H9 (cell line): ENCODE measurements around the gene ATF5. TPM values are rescaled to one million over a fixed set of nuclear protein-coding genes. Genes with fewer than 3 reads are reported as not detected.

Source experiments
- DNase-seq: peaks from one replicate; pipeline ENCODE4 v3.0.0-alpha.2; 2017
- H2AFZ ChIP-seq: one replicate; pipeline ENCODE4 v1.6.1; 2013; ENCODE audit warnings: mild to moderate bottlenecking, low read length, control low read depth, moderate library complexity
- H2AK5ac ChIP-seq: 2 replicates; pipeline ENCODE4 v1.6.1; 2013; ENCODE audit warnings: low read length, control low read depth, mixed read lengths; ENCODE audit not compliant: insufficient read length
- H2BK120ac ChIP-seq: one replicate; pipeline ENCODE4 v1.6.1; 2013; ENCODE audit warnings: low read depth, mild to moderate bottlenecking, low read length, control low read depth, inconsistent platforms; ENCODE audit not compliant: poor library complexity, severe bottlenecking
- H2BK12ac ChIP-seq: 2 replicates; pipeline ENCODE4 v1.6.1; 2013; ENCODE audit warnings: low read length, control low read depth, mixed read lengths, low read depth; ENCODE audit not compliant: insufficient read length
- H2BK15ac ChIP-seq: 2 replicates; pipeline ENCODE4 v1.6.1; 2013; ENCODE audit warnings: low read depth, low read length, control low read depth
- H2BK20ac ChIP-seq: one replicate; pipeline ENCODE4 v1.6.1; 2013; ENCODE audit warnings: low read depth, mild to moderate bottlenecking, low read length, control low read depth, inconsistent platforms; ENCODE audit not compliant: poor library complexity, severe bottlenecking
- H2BK5ac ChIP-seq: 2 replicates; pipeline ENCODE4 v1.6.1; 2013; ENCODE audit warnings: low read length, control low read depth, mixed read lengths; ENCODE audit not compliant: insufficient read length
- H3K14ac ChIP-seq: 2 replicates; pipeline ENCODE4 v1.6.1; 2013; ENCODE audit warnings: low read length, control low read depth; ENCODE audit not compliant: insufficient read depth
- H3K18ac ChIP-seq: 2 replicates; pipeline ENCODE4 v1.6.1; 2013; ENCODE audit warnings: low read depth, mild to moderate bottlenecking, mixed read lengths, low read length, control low read depth; ENCODE audit not compliant: insufficient read length
- H3K23ac ChIP-seq: 2 replicates; pipeline ENCODE4 v1.6.1; 2013; ENCODE audit warnings: low read length, control low read depth, mixed read lengths, low read depth; ENCODE audit not compliant: insufficient read length
- H3K23me2 ChIP-seq: 2 replicates; pipeline ENCODE4 v1.6.1; 2013; ENCODE audit warnings: low read depth, mild to moderate bottlenecking, mixed read lengths, low read length, control low read depth; ENCODE audit not compliant: insufficient read length, poor library complexity, severe bottlenecking
- H3K27ac ChIP-seq: 2 replicates; pipeline ENCODE4 v1.5.1; 2013; ENCODE audit warnings: low read length, control low read depth, mixed read lengths, low read depth; ENCODE audit not compliant: insufficient read length
- H3K27me3 ChIP-seq: 2 replicates; pipeline ENCODE4 v1.6.1; 2013; ENCODE audit warnings: low read length, control low read depth, inconsistent platforms; ENCODE audit not compliant: insufficient read depth
- H3K4ac ChIP-seq: 2 replicates; pipeline ENCODE4 v1.6.1; 2013; ENCODE audit warnings: low read depth, mild to moderate bottlenecking, control low read depth, inconsistent platforms, low read length, moderate library complexity
- H3K4me1 ChIP-seq: 2 replicates; pipeline ENCODE4 v1.6.1; 2013; ENCODE audit warnings: low read length, control low read depth, inconsistent platforms; ENCODE audit not compliant: insufficient read depth
- H3K4me2 ChIP-seq: 2 replicates; pipeline ENCODE4 v1.6.1; 2013; ENCODE audit warnings: low read length, control low read depth, mixed read lengths; ENCODE audit not compliant: insufficient read length, insufficient read depth
- H3K56ac ChIP-seq: 2 replicates; pipeline ENCODE4 v1.6.1; 2013; ENCODE audit warnings: low read depth, mild to moderate bottlenecking, mixed read lengths, low read length, control low read depth; ENCODE audit not compliant: insufficient read length
- H3K79me1 ChIP-seq: 2 replicates; pipeline ENCODE4 v1.6.1; 2013; ENCODE audit warnings: low read depth, mild to moderate bottlenecking, moderate library complexity, low read length, control low read depth, inconsistent platforms; ENCODE audit not compliant: insufficient read depth, poor library complexity, severe bottlenecking
- H3K79me2 ChIP-seq: 2 replicates; pipeline ENCODE4 v1.6.1; 2013; ENCODE audit warnings: low read length, control low read depth, inconsistent platforms; ENCODE audit not compliant: insufficient read depth
- H3K9ac ChIP-seq: 2 replicates; pipeline ENCODE4 v1.6.1; 2013; ENCODE audit warnings: low read length, control low read depth, mixed read lengths; ENCODE audit not compliant: insufficient read length; ENCODE audit errors: extremely low read depth
- H3K9me3 ChIP-seq: one replicate; pipeline ENCODE4 v1.6.1; 2013; ENCODE audit warnings: low read depth, low read length, inconsistent platforms; ENCODE audit not compliant: control insufficient read depth
- H3T11ph ChIP-seq: one replicate; pipeline ENCODE4 v1.6.1; 2013; ENCODE audit warnings: mild to moderate bottlenecking, low read length, control low read depth, inconsistent platforms
- H4K20me1 ChIP-seq: one replicate; pipeline ENCODE4 v1.6.1; 2013; ENCODE audit not compliant: control insufficient read depth, insufficient read length, insufficient read depth
- H4K5ac ChIP-seq: 2 replicates; pipeline ENCODE4 v1.6.1; 2013; ENCODE audit warnings: low read depth, mild to moderate bottlenecking, mixed read lengths, low read length, control low read depth; ENCODE audit not compliant: insufficient read length
- H4K8ac ChIP-seq: replicated peaks from 2 replicates; pipeline ENCODE4 v1.6.1; 2013; ENCODE audit warnings: low read length, control low read depth, mixed read lengths, low read depth; ENCODE audit not compliant: insufficient read length
- H4K91ac ChIP-seq: 2 replicates; pipeline ENCODE4 v1.6.1; 2013; ENCODE audit warnings: low read depth, mild to moderate bottlenecking, moderate library complexity, mixed read lengths, low read length, control low read depth; ENCODE audit not compliant: insufficient read length
- H3K27ac Mint-ChIP-seq, 3 experiments: 2 replicates in 2 of 3; 3 replicates in 1 of 3; pipeline ENCODE4 v1.8.0; 2020 to 2021; ENCODE audit warnings: mixed read lengths in 3 of 3, mild to moderate bottlenecking in 1 of 3, moderate library complexity in 1 of 3
- H3K27me3 Mint-ChIP-seq: 2 replicates; pipeline ENCODE4 v1.8.0; 2021; ENCODE audit warnings: low read depth, mild to moderate bottlenecking, moderate library complexity, mixed read lengths
- H3K36me3 Mint-ChIP-seq, 3 experiments: 2 replicates in 2 of 3; 3 replicates in 1 of 3; pipeline ENCODE4 v1.8.0; 2020 to 2021; ENCODE audit warnings: low read depth in 3 of 3, mixed read lengths in 3 of 3; ENCODE audit not compliant: insufficient read depth in 1 of 3
- H3K4me1 Mint-ChIP-seq, 2 experiments: 2 replicates each; pipeline ENCODE4 v1.8.0; 2020; ENCODE audit warnings: mixed read lengths in 2 of 2
- H3K4me3 Mint-ChIP-seq, 2 experiments: 2 replicates in 1 of 2; 3 replicates in 1 of 2; pipeline ENCODE4 v1.8.0; 2020 to 2021; ENCODE audit warnings: mild to moderate bottlenecking in 2 of 2, mixed read lengths in 2 of 2, moderate library complexity in 1 of 2
- H3K9me3 Mint-ChIP-seq, 2 experiments: 2 replicates in 1 of 2; 3 replicates in 1 of 2; pipeline ENCODE4 v1.8.0; 2020; ENCODE audit warnings: mild to moderate bottlenecking in 2 of 2, mixed read lengths in 2 of 2, moderate library complexity in 1 of 2
- CTCF ChIP-seq: fragments of 200-600 bp; sonication (generic); conservative IDR thresholded peaks from 3 replicates; pipeline ENCODE4 v1.8.0; 2021; ENCODE audit warnings: antibody characterized with exemption, mild to moderate bottlenecking
- WGBS: extraction: QIAGEN DNeasy Blood & Tissue Kit; methylation state at CpG from one replicate; pipeline ENCODE4 v1.1.7; 2013; ENCODE audit warnings: missing lambda C conversion rate, low lambda C conversion rate, mixed read lengths; ENCODE audit not compliant: insufficient read length; ENCODE audit errors: extremely low coverage; 5-methylcytosine and 5-hydroxymethylcytosine counted together
- total RNA-seq: library from RNA; stranded (reverse); gene quantifications from 2 replicates; pipeline ENCODE4 v1.2.1, GENCODE V29; 2021

The ATF5 gene
- total RNA-seq, 1 experiment from 2014 or later = 18.5 TPM

DNA sequence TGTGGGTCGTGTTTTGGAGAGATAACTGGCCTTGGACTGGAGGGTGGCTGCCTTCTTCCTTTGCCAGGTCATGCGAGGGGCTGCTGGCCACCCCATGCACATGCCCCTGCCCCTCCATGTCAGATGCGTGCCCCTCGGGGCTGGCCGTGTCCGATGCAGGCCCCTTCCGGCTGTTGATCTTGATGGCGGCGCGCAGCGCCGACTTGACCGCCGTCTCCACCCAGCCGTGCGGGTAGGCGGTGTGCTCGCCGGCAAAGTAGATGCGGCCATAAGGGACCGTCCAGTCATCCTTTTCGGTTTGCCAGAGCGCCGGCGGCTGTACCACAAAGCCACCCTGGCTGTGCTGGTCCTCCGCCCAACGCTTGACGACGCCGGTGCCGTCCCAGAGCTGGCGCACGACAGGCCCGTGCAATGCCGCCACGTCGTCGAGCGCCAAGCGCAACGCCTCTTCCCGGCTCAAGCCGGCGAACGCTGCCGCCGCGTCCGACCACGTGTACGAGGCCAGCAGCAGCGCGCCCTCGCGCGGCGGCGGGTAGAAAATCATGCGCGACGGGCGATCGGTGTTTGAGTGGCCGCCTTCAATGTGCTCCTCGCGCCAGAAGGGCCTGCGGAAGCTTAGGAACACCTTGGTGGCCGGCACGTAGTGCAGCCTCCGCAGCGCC is 39.2 kb upstream of the ATF5 start:
- Mint-ChIP-seq H3K4me1 (peaks cover 3 to 21% of the 10 kb centered on the region in 2 experiments; a peak in 3 of 4 replicates), H3K4me3 (peak overlapping the region; percentile 53 to 81), H3K36me3 (peaks cover 19 to 26% (median 23%) of the 10 kb centered on the region in 3 experiments), H3K9me3 (peaks cover 0 to 11% of the 10 kb centered on the region in 2 experiments; a peak in 1 of 5 replicates), H3K27ac (peak overlapping the region; percentile 85 to 97 (median 96); a peak in 6 of 7 replicates), H3K27me3 (peaks cover 36% of the 10 kb centered on the region)
- Histone ChIP-seq H3K4me2 (peak overlapping the region; percentile 28), H3K23me2 (peaks cover 3% of the 10 kb centered on the region), H3T11ph (no peak overlapping the region), H2BK12ac (no peak overlapping the region), H3K14ac (no peak overlapping the region), H3K18ac (no peak overlapping the region), H3K4me1 (no peaks in the 10 kb centered on the region), H3K56ac (no peak overlapping the region), H2BK120ac (no peak overlapping the region), H3K79me1 (no peaks in the 10 kb centered on the region), H2AFZ (no peak overlapping the region), H2BK15ac (no peak overlapping the region), H3K27me3 (no peaks in the 10 kb centered on the region; the same call in 1 of the 2 replicates), H3K9me3 (no peaks in the 10 kb centered on the region), H2AK5ac (no peak overlapping the region), H4K8ac (no peak overlapping the region), H3K4ac (no peak overlapping the region), H3K23ac (no peak overlapping the region), H4K5ac (no peak overlapping the region), H3K9ac (no peak overlapping the region), H4K91ac (no peak overlapping the region), H2BK20ac (no peak overlapping the region), H3K79me2 (no peaks in the 10 kb centered on the region), H2BK5ac (no peak overlapping the region), H3K27ac (no peak overlapping the region), H4K20me1 (peaks cover 5% of the 10 kb centered on the region)
- peak; percentile 93 for DNase-seq
- WGBS = no CpG with 5 or more reads among the region's 71 CpGs
- TF ChIP-seq CTCF = peak; percentile 90
